HepG2 (cell line): Measurements from ENCODE around the gene GNG7. TPM values are rescaled to one million over a fixed set of nuclear protein-coding genes. Genes with fewer than 3 reads are reported as not detected.

Experiments
- ATAC-seq: fragments of 200-7000 bp; cut with Tn5 transposase; 3 replicates; pipeline ENCODE4 v1.9.1; 2020; ENCODE audit warnings: mild to moderate bottlenecking, moderate library complexity
- BruUV-seq: library from RNA; stranded (reverse); fragments of 400-500 nt; replicated peaks from 2 replicates; lab custom pipeline; 2021; lab: Mats Ljungman, UMichigan
- CTCF ChIA-PET: fragments of 300-600 bp; formaldehyde crosslinking; extraction: SDS; loops from one replicate; lab custom pipeline; 2021; ENCODE audit warnings: low total read pairs, inconsistent platforms, low intra/inter-chr PET ratio; lab: Yijun Ruan, JAX
- POLR2A ChIA-PET: fragments of 350-600 bp; sonication (Branson Sonifier 250); formaldehyde crosslinking; loops from one replicate; lab custom pipeline; 2020; ENCODE audit warnings: antibody characterized with exemption, inconsistent platforms; lab: Yijun Ruan, JAX
- DNase-seq: peaks from one replicate; pipeline ENCODE4 v3.0.0-alpha.2; 2015; ENCODE audit warnings: low spot score
- FAIRE-seq: peaks from 3 replicates; lab custom pipeline; 2011; peaks lifted over from hg19 to GRCh38; lab: Jason Lieb, UNC
- H2AFZ ChIP-seq: one replicate; pipeline ENCODE4 v1.6.1; 2011; ENCODE audit warnings: low read length, inconsistent platforms
- H3K27ac ChIP-seq: fragments of 300-600 bp; 3 replicates; pipeline ENCODE4 v1.8.0; 2011; ENCODE audit warnings: mixed run types, mild to moderate bottlenecking, mixed read lengths, low read length, inconsistent platforms; ENCODE audit not compliant: insufficient read depth; ENCODE audit errors: extremely low read length
- H3K27me3 ChIP-seq, 2 experiments: fragments of 200-600 bp in 1 of 2; 2 replicates in 1 of 2; 3 replicates in 1 of 2; pipeline versions ENCODE4 v1.6.0 to v1.8.0; 2011; ENCODE audit warnings: low read length in 2 of 2, mild to moderate bottlenecking in 2 of 2, moderate library complexity in 2 of 2, inconsistent platforms in 1 of 2; ENCODE audit not compliant: insufficient read depth in 2 of 2, control insufficient read depth in 1 of 2
- H3K36me3 ChIP-seq, 2 experiments: fragments of 200-600 bp in 1 of 2; replicated peaks in 1 of 2; 2 replicates in 1 of 2; 3 replicates in 1 of 2; pipeline versions ENCODE4 v1.5.1 to v1.8.0; 2011; ENCODE audit warnings: low read length in 2 of 2, inconsistent platforms in 1 of 2; ENCODE audit not compliant: insufficient read depth in 2 of 2, control insufficient read depth in 1 of 2
- H3K4me1 ChIP-seq: 2 replicates; pipeline ENCODE4 v1.5.1; 2012; ENCODE audit warnings: low read length, inconsistent platforms; ENCODE audit not compliant: insufficient read depth
- H3K4me2 ChIP-seq: 2 replicates; pipeline ENCODE4 v1.6.0; 2011; ENCODE audit warnings: low read depth, low read length, inconsistent platforms
- H3K4me3 ChIP-seq, 3 experiments: fragments of 200-600 bp in 1 of 3; sonication (generic), shearing (Covaris generic) in 1 of 3; replicated peaks in 1 of 3; 2 replicates each; pipeline ENCODE4 v1.5.1; 2011 to 2016; ENCODE audit warnings: low read length in 3 of 3, inconsistent platforms in 2 of 3, low read depth in 2 of 3, mild to moderate bottlenecking in 2 of 3, control low read depth in 1 of 3, mixed read lengths in 1 of 3; ENCODE audit not compliant: insufficient read depth in 1 of 3
- H3K79me2 ChIP-seq: one replicate; pipeline ENCODE4 v1.6.1; 2011; ENCODE audit warnings: low read length, inconsistent platforms; ENCODE audit not compliant: insufficient read depth
- H3K9ac ChIP-seq: 2 replicates; pipeline ENCODE4 v1.6.0; 2011; ENCODE audit warnings: mild to moderate bottlenecking, low read depth, low read length, inconsistent platforms; ENCODE audit not compliant: insufficient read depth
- H3K9me3 ChIP-seq: 2 replicates; pipeline ENCODE4 v1.5.1; 2012; ENCODE audit warnings: mild to moderate bottlenecking, low read length
- H4K20me1 ChIP-seq: 2 replicates; pipeline ENCODE4 v1.6.0; 2011; ENCODE audit warnings: inconsistent platforms, mild to moderate bottlenecking, low read length, moderate library complexity; ENCODE audit not compliant: insufficient read depth
- ATF2 ChIP-seq: sonication (generic); formaldehyde crosslinking; IDR thresholded peaks from 2 replicates; pipeline ENCODE4 v1.4.0; 2020; ENCODE audit warnings: missing genetic modification reagents
- MYNN ChIP-seq: sonication (generic); formaldehyde crosslinking; IDR thresholded peaks from 2 replicates; pipeline ENCODE4 v1.4.0; 2020; ENCODE audit warnings: mild to moderate bottlenecking, low read depth, missing genetic modification reagents
- ONECUT2 ChIP-seq: sonication (generic); formaldehyde crosslinking; IDR thresholded peaks from 2 replicates; pipeline ENCODE4 v1.4.0; 2020; ENCODE audit warnings: missing genetic modification reagents
- SNAPC2 ChIP-seq: sonication (generic); formaldehyde crosslinking; IDR thresholded peaks from 2 replicates; pipeline ENCODE4 v1.8.1; 2022; ENCODE audit warnings: mild to moderate bottlenecking, missing genetic modification reagents
- ZNF878 ChIP-seq: sonication (generic); formaldehyde crosslinking; IDR thresholded peaks from 2 replicates; pipeline ENCODE4 v1.8.1; 2023; ENCODE audit warnings: mild to moderate bottlenecking, missing genetic modification reagents, moderate library complexity
- WGBS: methylation state at CpG from one replicate; pipeline ENCODE4 v1.1.6; 2017; ENCODE audit warnings: low lambda C conversion rate; 5-methylcytosine and 5-hydroxymethylcytosine counted together
- in situ Hi-C: cut with HindIII; loops from 2 replicates; pipeline ENCODE4 v1.10.0; 2017; ENCODE audit warnings: low pct_unique_long_range_greater_than_20kb; ENCODE audit not compliant: extremely low pct_ligation_motif_present
- intact Hi-C: fragments of 100-400 bp; cut with micrococcal nuclease; formaldehyde crosslinking; loops from one replicate; pipeline ENCODE4 v1.10.0; 2022; ENCODE audit not compliant: unreplicated experiment
- polyA plus RNA-seq, 8 experiments: library from polyadenylated mRNA; depleted of rRNA in 3 of 8; stranded (reverse) in 7 of 8; unstranded in 1 of 8; fragments of >200 nt; fragmentation: Illumina TruSeq in 4 of 8; extraction: Trizol in 4 of 8; gene quantifications; 2 replicates each; pipeline versions ENCODE4 v1.2.1 to v1.2.3, GENCODE V29; 2011 to 2016; ENCODE audit warnings: low read depth in 4 of 8, missing spikeins in 1 of 8, mixed read lengths in 1 of 8; ENCODE audit not compliant: insufficient read depth in 1 of 8
- total RNA-seq, 5 experiments: library from RNA; depleted of rRNA; stranded (reverse); fragments of >200 nt; fragmentation: Illumina TruSeq; extraction: Trizol; gene quantifications; 2 replicates each; pipeline ENCODE4 v1.2.3, GENCODE V29; 2016; ENCODE audit warnings: low read depth in 1 of 5
- TF ChIP-seq, protein P1 (sequence below): sonication (generic); formaldehyde crosslinking; IDR thresholded peaks from 2 replicates; pipeline ENCODE4 v1.4.0; 2020; ENCODE audit warnings: missing genetic modification reagents
- TF ChIP-seq, protein P2 (sequence below): sonication (generic); formaldehyde crosslinking; IDR thresholded peaks from 2 replicates; pipeline ENCODE4 v1.8.0; 2022; ENCODE audit warnings: mild to moderate bottlenecking, missing genetic modification reagents, moderate library complexity

Gene GNG7
- total and polyA plus RNA-seq, 2 of the 13 experiments (the other 11 are each of a cell fraction or from before 2014, with no cell fraction given): 1.4 to 3.3 TPM

DNA sequence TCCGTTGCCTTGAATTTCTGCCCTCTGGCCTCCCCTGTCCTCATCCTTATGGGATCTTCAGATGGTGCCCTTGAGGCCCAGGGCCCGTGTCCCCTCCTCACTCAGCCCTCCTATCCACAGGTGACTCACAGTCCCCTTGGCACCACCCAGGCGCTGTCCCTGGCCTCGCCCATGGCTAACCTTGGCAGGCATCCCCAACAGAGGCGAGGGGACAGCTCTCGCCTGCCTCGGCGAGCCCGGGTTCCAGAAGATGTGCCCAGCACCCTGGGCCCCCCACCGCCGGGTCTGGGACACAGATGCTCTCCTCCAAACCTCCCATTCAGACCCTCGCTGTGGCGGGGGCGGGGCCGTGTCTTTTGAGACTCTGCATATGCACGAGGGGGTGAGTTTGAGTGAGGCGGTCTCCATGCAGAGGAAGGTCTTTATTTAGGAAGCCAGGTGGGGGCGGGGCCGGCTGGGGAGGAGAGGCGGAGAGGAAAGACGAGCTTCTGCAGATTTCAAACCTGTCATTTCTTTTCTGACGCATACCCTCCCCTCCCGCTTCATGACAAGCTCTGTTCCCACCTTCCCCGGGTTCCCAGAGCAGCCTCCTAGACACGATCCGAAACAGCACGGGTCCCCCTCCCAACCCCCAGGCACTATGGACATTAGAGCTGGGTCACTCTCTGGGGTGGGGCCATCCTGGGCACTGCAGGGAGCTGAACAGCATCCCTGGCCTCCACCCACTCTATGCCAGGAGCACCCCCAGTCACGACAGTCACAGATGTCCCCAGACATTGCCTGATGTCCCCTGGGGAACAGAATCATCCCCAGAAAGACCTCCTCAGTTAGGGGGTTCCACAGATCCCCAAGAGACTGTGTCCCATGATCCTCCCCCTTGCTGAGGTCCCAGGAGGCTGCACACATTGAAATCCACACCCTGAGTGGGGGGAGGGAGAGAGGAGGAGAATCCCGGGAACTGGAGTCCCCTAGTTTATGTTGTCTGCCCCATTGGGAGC, 48.5 kb downstream of the GNG7 start (continued):
- TF ChIP-seq MYNN (CRISPR knock-in tag) (no peak), ZNF878 (CRISPR knock-in tag) (no peak), ATF2 (CRISPR knock-in tag) (no peak)

GRCh38 chr19:2653218-2653617, 49.3 kb downstream of the GNG7 start:
- BruUV-seq: no TSS peak
- Histone ChIP-seq H3K4me3 (peak overlapping the region in 1 of 3 experiments; percentile 30; a peak in 1 of 6 replicates), H3K36me3 (no peaks in the 10 kb centered on the region), H2AFZ (no peak overlapping the region), H3K9ac (no peak overlapping the region), H3K79me2 (no peaks in the 10 kb centered on the region), H3K4me1 (peaks cover 29% of the 10 kb centered on the region), H3K27me3 (no peaks in the 10 kb centered on the region), H3K9me3 (no peaks in the 10 kb centered on the region), H4K20me1 (no peaks in the 10 kb centered on the region), H3K4me2 (peak overlapping the region; percentile 48), H3K27ac (no peak overlapping the region)
- WGBS: 29% methylated on average over 5 of the region's 9 CpGs
- no peak for FAIRE-seq
- DNase-seq: no peak
- intact Hi-C loops: no loop called here
- ATAC-seq: peak; percentile 32
- TF ChIP-seq ONECUT2 (peak; percentile 69; the same call in 1 of the 2 replicates), SNAPC2 (CRISPR knock-in tag) (no peak)
- TF ChIP-seq, protein P1, sequence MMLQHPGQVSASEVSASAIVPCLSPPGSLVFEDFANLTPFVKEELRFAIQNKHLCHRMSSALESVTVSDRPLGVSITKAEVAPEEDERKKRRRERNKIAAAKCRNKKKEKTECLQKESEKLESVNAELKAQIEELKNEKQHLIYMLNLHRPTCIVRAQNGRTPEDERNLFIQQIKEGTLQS (CRISPR knock-in tag): no peak
- TF ChIP-seq, protein P2, sequence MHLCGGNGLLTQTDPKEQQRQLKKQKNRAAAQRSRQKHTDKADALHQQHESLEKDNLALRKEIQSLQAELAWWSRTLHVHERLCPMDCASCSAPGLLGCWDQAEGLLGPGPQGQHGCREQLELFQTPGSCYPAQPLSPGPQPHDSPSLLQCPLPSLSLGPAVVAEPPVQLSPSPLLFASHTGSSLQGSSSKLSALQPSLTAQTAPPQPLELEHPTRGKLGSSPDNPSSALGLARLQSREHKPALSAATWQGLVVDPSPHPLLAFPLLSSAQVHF: no peak
- in situ Hi-C loops: loop anchor here (10.0 kb wide), 1 partner anchor 232 kb away; no protein-coding TSS in a partner anchor
- ChIA-PET POLR2A (interaction anchor here (1.8 to 3.0 kb wide), 2 partner anchors 33 to 214 kb away, joined by 7 to 9 read pairs; partner anchors contain the start of gene ZNF556), CTCF (no interaction called here)
